ENCODE data around the gene NTM. TPM values are rescaled to one million over a fixed set of nuclear protein-coding genes. Genes with fewer than 3 reads are reported as not detected.
"Not testable (repeated sequence)": the region's sequence is repeated elsewhere in the genome, so short reads cannot be mapped to it uniquely, and the experiment has no call there.

Gene NTM
- polyA plus RNA-seq, 4 donors, result 42.8 to 51.8 (median 45.7) TPM

DNA sequence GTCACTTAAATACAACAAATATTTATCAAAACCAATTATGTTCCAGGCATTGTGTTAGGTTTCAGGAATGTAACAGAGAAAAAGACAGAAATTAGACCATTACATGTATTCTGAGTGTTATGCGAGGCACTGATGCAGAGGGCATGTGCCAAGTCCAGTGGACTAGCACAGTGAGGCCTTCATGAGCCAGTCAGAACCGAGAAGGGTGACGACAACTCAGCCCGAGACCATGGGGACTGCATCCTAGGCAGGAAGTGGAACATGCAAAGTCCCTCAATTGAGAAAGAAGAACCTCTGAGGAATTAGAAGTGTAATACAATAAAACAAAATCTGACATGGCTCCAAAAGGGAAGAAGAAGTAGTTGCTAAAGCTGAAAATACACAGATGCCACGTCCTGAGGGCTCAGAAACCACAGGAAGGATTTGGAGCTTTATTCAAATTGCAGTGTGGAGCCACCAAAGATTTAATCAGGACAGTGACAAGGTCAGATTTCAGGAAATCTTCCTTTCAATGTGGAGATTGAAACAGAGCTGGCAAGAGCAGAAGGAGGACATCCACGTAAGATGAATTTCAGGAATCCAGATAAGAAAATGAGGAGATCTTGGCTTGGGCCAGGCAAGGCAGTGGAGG, 529.6 kb downstream of the NTM start:
- no peak for DNase-seq (ENCODE audit: low read depth in 4 of 4, low spot score in 2 of 4)

DNA sequence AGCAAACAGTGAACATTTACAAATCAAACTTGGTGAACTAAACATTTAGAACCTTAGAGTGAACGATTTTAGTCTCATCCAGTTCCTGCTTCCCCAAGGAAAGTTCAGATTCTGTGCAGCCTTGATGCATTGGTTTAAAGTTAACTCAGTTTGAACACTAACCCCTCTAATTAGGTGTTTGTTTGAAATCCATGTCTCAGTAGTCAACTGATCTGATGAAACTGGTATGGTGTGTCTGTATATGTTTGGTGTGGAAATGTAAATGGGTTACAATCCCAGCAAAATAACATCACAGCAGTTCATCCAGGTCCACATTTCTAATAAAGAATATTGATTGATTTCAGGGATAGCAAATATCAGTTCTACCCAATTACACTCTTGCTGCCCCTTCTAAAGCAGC, 532.0 kb downstream of the NTM start:
- no peak for DNase-seq (ENCODE audit: low read depth in 4 of 4, low spot score in 2 of 4)

DNA sequence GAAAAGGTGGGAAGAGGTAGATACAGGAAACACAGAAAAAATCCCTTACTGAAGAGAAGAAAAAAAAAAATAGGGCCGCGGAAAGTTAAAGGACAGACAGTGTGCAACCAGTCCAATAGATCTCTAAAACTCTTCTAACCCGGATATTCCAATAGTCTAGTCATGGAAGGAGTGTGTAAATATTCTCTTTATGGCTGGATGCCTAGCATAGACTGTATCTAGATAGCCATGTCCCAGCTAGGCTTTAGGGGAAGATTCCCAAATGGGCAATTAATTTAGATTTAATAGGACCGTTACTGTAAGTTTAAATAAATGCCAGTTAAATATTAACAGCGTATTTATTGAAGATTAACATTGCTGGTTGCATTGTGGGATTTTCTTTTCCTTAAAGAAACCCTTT, 532.7 kb downstream of the NTM start:
- DNase-seq (ENCODE audit: low read depth in 4 of 4, low spot score in 2 of 4), result no peak

DNA sequence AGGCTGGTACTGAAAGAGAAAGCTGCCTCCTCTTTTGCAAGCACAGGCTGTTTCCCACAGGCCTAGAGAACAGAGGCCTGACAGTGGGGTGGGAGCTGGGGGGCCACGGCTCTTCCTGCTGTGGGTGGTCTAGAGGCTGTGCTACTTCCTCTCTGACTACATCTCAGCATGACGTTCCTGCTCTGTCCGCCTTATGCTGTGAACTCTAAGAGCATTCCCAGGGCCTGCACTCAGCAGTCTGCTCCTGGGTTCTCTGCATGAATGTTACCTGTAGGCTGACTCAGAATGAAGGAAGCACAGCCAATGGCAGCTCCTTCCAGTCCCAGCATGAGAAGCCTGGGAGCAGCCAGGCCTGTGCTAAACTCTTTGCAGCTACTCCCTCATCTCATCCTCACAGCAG, 534.3 kb downstream of the NTM start:
- DNase-seq (ENCODE audit: low read depth in 4 of 4, low spot score in 2 of 4), result no peak

DNA sequence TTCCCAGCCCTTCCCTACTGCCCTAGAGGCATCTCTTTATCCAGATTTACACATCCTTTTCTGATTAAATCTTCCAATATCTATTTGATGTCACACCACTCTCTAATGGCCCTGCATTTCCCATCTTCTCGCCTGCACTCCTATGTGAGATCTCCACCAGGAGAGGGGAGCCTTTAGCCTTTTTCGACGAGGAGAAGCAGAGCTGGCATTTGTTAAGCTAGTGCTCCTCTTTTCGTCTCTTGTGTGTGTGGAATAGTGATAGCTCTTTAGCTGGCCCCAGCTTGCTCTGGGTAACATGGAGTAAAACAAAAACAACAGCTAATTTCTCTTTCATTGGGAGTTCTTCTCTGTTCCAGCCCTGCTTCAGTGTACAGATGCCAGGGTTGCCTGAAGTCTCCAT, 536.5 kb downstream of the NTM start:
- DNase-seq (ENCODE audit: low read depth in 4 of 4, low spot score in 2 of 4), result no peak

DNA sequence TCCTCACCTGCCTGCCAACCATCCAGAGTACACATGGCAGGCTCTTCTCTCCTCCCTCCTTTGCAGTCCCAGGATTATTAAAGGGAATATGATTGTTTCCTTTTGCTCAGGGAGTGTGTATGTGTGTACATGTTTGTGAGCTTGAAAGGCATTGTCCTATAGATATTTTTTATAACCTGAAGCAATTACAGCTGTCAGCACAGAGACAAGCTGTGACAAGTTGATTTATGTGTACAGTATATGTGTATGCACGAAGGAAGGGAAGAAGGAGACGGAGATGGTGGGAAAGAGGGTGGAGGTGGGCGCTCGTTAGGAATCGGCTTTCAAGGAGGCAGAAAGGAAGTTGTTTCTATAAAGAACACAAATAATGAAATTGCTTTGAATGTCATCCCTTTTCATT, 537.0 kb downstream of the NTM start:
- no peak for DNase-seq (ENCODE audit: low read depth in 4 of 4, low spot score in 2 of 4)

DNA sequence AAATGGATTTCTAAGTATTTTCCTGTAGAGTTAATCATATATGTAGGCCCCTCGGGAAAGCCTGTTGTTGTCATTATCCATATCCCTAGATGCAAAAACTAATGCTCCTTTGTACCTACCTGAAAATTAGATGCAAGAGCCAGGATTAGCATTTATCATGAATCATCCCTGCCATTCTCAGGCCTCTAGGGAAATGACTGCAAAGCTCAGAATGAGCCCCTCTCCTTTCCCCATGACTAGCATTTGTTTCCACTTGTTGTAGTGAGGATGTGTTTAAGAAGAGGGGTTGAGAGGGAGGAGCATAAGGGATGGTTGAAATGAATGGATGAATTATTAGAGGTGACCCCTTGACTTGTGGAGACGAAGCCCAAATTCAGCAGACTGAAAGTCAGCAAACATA, 537.9 kb downstream of the NTM start:
- no peak for DNase-seq (ENCODE audit: low read depth in 4 of 4, low spot score in 2 of 4)

DNA sequence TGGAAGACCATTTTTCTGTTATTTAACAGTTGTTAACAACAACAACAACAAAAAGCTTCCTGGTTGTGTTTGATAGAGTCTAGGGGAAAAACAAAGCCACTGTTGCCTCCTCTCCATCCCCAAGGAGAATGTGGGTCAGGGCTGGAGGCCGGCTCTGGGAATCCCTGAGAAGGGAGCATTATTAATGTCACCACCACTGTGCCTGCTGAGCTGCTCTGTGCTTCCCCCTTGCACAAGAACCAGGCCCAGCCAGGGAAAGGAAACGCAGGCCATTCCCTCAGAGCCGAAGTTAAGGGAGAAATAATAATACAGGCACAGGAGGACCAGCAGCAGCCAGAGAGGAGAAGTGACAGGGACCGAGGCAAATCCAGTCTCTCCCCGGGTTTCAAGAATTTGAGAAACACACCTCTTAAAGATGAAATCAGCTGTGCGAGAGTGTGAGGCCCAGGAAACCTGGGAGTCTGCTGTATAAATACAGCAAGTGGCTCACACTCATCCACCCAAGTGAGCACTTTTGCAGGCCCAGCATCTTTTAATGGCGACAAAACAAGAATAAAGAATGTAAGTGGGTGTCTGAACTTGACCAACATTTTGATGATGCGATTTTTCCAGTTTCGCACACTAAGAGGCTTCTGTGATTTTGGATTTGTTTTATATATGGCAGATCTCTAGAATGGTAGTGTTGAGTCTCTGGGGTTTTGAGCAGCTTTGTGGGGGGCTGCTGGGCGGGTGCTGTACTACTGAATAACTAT, 539.2 kb downstream of the NTM start:
- no peak for DNase-seq (ENCODE audit: low read depth in 4 of 4, low spot score in 2 of 4)

DNA sequence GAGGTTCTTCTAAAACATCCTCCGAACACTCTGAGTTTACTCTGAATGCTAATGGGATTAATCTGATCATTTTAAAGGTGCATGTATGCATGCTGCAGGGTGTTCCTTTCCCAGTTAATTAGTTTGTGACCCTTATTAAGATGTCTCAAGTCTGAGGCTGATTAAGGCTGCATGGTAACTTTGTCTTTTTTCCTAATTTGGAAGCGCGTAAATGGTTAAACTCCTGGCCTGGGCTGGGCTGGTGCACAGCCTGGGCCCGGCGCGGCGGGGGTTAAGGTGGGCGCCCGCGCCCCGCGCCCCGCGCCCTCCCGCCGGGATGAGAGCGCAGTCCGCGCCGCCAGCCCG, 539.7 kb downstream of the NTM start:
- DNase-seq (ENCODE audit: low read depth in 4 of 4, low spot score in 2 of 4), result no peak

DNA sequence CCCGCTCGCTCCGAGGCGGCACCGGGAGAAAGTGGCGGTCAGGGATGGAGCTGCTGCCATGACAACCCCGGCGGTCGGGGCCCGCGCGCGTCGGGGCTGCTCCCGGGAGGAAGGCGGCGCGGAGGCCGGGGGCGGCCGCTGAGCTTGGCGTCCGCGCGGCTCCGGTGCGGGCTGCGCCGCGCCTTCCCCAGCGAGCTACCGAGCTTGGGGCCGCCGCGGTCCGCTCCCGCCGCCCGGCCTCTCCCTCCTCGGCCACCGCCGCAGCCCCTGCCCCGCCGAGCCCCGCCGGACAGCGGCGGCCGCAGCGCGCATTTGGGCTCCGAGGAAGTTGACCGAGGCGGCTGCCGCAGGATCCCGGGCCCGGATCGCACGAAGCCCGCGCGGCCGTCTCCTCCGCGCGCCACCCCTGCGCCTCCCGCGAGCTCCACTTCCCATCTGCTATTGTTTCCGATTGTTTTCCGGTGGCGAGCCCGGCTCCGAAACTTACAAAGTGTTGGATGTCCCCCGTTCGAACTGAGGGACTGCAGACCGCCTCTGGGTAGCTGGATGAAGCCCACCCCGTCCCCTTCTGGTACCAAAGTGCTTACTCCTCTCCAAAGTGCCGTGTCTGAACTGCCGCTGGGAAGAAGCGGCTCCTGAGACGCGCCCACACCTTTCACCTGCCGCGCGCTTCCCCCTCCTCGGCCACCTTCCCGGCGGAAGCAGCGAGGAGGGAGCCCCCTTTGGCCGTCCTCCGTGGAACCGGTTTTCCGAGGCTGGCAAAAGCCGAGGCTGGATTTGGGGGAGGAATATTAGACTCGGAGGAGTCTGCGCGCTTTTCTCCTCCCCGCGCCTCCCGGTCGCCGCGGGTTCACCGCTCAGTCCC, 540.3 kb downstream of the NTM start:
- DNase-seq (ENCODE audit: low read depth in 4 of 4, low spot score in 2 of 4), result peak in 1 of 4 donors; percentile 68

DNA sequence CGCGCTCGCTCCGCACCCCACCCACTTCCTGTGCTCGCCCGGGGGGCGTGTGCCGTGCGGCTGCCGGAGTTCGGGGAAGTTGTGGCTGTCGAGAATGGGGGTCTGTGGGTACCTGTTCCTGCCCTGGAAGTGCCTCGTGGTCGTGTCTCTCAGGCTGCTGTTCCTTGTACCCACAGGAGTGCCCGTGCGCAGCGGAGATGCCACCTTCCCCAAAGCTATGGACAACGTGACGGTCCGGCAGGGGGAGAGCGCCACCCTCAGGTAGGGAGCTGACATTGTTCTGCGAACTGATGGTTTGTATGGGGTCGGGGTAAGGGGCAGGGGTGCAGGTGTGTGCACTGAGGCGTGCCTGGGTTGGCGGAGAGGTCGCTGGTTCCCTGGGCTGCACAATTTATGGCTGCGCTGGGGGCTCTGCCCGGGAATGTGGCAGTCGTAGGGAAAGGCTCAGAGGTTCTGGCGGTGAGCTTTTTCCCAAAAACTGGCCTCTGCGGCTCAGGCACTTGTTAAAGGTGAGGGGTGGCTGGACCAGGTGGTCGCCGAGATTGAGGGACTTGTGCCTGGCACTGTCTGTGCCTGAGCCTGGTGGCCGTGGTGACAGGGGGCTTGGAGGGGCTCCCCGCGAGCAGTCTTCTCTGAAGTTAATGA, 541.1 kb downstream of the NTM start:
- DNase-seq (ENCODE audit: low read depth in 4 of 4, low spot score in 2 of 4), result not testable (repeated sequence)

DNA sequence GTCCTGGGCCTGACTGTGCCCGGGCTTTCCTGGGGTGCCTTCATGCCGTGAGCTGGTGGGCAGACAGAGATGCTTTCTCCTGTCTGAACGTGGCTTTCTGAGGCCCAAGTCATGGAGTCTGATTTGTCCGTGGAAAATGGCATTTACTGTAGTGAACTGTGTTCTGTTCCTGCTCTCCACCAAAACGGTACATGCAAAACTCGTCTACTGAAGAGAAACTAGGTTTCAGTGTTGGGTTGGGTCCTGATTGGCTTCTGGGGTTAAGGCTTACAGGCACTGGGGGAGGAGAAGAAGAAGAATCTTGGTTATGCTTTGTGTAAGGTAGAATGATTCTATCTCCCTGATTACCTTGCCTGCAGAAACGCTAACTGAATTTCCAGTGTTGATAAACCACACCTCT, 541.7 kb downstream of the NTM start:
- DNase-seq (ENCODE audit: low read depth in 4 of 4, low spot score in 2 of 4), result no peak

DNA sequence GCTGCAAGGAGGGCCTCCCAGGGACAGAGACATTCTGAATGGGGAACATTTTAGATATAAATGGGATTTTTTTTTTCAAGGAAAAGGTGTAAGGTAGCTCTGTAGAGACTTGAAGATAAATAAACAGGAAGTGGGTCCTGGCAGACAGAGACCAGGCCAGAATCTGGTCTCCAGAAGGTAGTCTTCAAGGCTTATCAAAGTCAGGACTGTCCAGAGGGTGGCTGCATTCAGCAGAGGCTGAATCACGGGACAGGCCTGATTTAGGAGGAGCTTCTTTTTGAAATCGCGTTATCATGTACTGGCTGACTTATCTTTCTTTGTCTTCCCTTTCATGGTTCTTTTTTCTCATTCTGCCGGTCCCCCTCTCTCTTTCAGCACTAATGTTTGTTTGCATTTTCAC, 542.9 kb downstream of the NTM start:
- no peak for DNase-seq (ENCODE audit: low read depth in 4 of 4, low spot score in 2 of 4)

DNA sequence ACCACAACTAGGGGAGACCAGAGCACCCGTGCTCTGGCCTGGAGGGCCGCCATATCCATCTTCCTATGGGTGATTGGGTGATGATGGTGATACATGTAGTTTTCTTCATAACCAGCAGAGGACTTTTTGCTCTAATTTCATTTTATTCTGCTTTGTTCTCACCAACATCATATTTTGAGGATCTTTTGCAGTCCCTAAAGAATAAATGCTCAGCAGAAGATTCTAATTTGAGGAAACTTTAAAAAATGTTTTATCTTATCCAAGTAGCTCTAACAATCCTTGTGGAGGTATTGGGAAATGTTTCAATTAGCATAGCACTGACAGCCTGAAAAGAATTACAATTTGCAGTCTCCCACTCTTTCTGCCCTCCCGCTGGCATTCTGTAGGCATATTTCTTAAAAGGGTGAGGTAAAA, 544.0 kb downstream of the NTM start:
- no peak for DNase-seq (ENCODE audit: low read depth in 4 of 4, low spot score in 2 of 4)

DNA sequence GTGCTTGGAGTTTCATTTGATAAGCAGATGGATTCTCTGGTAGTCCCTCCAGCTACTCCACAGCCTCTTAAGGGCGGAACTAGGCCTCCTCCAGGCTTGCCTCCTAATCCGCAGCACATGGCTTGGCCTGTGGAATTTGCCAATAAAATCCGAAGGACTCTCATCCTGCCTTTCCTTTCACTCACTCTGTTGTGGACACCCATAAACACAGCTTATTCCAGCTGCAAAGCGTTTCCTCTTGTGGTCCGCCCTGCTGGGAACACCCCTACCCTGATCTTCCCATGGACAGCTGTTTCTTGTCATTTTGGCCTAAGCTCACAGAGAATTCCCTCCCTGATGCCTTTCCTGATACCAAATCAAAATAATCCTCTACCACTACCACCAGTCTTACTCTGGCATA, 546.2 kb downstream of the NTM start:
- DNase-seq (ENCODE audit: low read depth in 4 of 4, low spot score in 2 of 4), result no peak

DNA sequence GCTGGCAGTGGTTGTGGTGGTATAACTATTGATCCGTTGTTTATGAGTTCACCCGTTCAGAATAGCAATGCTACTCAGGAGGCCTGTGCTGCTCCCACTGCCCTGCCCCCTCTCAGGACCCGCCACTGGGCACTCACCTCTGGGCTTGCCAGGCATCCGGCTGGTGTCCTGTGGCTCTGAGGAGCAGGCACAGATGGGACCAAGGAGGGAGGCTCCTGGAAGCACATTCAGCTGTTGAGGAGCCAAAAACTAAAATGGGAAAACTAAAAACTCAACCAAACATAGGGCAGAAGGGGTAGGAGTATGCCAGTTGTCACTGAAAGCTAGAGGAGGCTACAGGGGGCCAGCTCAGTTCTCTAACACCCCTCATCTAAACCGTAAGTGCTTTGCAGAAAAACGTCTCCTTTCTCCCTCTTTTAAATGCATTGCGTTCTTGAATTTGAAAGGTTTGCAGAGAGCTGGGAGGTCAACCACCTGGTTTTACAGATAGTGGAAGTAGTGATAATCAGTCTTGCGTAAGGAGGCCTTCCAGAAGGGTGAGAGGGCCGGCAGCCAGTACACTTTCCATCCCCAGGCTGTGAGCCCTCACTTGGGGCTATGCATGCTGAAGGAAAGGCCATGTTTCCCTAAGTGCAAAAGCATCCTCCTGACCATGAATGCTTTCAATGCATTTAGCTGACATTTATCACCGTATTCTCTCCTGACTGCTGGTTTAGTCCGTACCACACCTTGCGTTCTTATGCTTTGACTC, 547.4 kb downstream of the NTM start:
- DNase-seq (ENCODE audit: low read depth in 4 of 4, low spot score in 2 of 4), result no peak

DNA sequence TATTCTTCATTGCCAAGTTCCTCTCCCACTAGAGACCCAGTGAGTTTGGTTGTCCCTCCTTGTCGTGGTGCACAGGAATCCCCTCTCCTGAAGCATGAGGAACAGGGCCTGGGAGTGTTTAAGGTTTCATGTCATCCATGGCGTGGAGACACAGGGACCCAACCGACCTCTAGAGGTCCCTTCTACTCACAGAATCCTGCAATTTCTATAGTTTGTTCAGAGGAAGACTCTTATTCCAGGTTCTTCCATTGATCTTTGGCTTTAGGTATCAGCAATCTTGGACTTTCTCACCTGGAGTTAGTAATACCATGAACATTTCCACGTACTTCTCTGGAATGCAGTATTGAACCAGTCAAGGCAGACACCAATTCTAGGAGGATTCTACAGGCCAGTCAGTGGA, 548.2 kb downstream of the NTM start:
- no peak for DNase-seq (ENCODE audit: low read depth in 4 of 4, low spot score in 2 of 4)

DNA sequence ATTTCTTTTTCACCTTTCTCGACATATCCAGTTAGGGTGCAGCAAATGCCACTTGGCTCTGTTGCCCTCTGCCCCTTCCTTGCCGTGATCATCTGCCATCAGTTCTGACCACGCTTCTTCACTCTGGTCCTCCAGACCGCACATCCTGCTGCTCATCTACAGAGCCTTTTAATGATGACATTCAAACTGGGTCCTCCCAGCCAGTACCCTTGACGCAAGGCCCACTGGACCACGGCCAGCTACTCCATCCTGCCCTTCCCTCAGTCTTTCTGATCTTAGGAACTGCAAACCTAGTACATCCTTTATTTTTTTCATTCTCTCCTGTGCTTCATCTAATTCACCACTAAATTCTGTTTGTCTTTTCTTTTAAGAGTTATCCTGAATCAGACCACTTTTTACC, 551.8 kb downstream of the NTM start:
- DNase-seq (ENCODE audit: low read depth in 4 of 4, low spot score in 2 of 4), result no peak

DNA sequence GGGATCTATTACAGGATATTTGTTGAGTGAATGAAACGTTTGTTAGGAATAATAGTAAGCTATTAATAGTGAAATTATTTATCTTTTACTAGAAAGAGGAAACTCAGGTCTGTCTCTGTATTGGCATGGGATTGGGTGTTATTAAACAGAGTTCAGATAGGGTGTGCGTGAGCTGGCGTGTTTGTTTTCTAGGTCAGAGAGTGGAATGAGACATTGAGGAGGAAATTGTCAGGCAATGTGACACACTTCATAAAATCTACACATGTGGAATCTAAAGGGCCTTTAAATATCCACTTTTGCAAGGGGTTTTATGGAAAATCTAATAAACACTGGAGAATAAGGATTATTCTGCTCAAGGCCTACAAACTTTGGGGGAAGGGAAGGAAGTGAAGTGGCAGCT, 552.9 kb downstream of the NTM start:
- no peak for DNase-seq (ENCODE audit: low read depth in 4 of 4, low spot score in 2 of 4)

DNA sequence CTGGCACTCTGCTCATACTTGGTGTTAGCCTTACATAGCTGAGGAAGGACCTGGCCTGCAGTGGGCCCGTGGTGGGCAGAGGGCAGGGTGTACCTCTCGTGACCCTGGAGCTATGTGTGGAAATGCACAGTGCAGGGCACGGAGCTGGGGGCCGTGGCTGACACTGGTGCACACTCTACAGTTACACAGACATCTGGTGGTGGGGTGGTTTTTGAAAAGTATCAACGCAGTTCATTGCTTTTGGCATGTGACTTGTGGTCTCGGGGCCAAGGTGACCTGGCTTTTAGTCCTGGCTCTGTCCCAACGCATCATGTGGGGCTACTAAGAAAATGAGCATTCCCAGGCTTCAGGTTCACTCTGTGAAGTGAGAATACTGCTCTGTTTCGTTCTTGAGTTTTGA, 553.6 kb downstream of the NTM start:
- no peak for DNase-seq (ENCODE audit: low read depth in 4 of 4, low spot score in 2 of 4)

All from left renal cortex interstitium (tissue), 4 donors.